ENCODE measurements around the gene ST6GALNAC3.

DNA sequence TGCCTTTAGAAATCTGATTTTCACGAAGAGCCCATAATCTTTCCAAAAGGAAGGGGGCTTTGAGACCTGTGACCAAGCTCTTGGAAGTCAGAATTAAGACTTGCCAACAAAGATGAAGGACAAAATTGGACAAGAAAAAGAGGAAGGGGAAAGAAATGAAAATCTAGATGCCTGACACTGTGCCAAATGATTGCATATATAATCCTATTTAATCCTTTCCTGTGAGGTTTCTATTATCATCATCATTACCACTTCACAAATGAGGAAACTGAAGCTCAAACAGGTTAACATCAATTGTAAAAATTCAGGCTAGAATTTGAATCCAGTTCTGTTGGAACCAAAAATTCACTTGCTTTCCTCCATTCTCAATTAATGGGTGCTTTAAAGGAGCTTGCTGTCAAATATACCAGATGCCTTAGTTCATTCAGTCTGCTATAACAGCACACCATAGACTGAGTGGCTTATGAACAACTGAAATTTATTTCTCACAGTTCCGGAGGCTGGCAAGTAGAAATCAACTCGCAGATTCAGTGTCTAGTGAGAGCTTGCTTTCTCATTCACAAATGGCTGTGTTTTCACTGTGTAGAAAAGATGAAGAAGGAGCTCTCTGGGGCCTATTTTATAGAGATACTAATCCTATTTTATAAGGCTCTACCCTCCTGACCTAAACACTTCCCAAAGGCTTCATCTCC lies 595.2 kb downstream of the ST6GALNAC3 start:
- TF ChIP-seq, protein P1, sequence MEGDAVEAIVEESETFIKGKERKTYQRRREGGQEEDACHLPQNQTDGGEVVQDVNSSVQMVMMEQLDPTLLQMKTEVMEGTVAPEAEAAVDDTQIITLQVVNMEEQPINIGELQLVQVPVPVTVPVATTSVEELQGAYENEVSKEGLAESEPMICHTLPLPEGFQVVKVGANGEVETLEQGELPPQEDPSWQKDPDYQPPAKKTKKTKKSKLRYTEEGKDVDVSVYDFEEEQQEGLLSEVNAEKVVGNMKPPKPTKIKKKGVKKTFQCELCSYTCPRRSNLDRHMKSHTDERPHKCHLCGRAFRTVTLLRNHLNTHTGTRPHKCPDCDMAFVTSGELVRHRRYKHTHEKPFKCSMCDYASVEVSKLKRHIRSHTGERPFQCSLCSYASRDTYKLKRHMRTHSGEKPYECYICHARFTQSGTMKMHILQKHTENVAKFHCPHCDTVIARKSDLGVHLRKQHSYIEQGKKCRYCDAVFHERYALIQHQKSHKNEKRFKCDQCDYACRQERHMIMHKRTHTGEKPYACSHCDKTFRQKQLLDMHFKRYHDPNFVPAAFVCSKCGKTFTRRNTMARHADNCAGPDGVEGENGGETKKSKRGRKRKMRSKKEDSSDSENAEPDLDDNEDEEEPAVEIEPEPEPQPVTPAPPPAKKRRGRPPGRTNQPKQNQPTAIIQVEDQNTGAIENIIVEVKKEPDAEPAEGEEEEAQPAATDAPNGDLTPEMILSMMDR (optimal IDR thresholded peaks at IDR 0.05 in 1 of 3, IDR thresholded peaks at IDR 0.05 in 1 of 3, conservative IDR thresholded peaks at IDR 0.05 in 1 of 3; ENCODE audit: extremely low read depth in 1 of 3, insufficient read depth in 2 of 3, low read length in 3 of 3) = no peak
- no peak for TF ChIP-seq EZH2 (IDR thresholded peaks at IDR 0.05; ENCODE audit: low read length)

All from keratinocyte (primary cell).